ENCODE data around the gene ADGRF4. TPM values are rescaled to one million over a fixed set of nuclear protein-coding genes. Genes with fewer than 3 reads are reported as not detected.

The ADGRF4 gene
- total RNA-seq, 2 donors from 2014 or later, result not detected

GRCh38 chr6:47697925-47698324, 455 bp upstream of the ADGRF4 start:
- Mint-ChIP-seq H3K9me3 (no peaks in the 10 kb centered on the region), H3K4me1 (ENCODE audit: low read depth) (peaks cover 15% of the 10 kb centered on the region), H3K4me3 (no peak overlapping the region), H3K36me3 (ENCODE audit: insufficient read depth in 2 of 2) (no peaks in the 10 kb centered on the region), H3K27me3 (ENCODE audit: low read depth) (peaks cover 10% of the 10 kb centered on the region), H3K27ac (no peak overlapping the region)
- ATAC-seq (replicated peaks in 1 of 2), result no peak
- no peak for DNase-seq

- ATAC-seq (replicated peaks in 1 of 2), result no peak
- no peak overlapping the region for H3K27ac Mint-ChIP-seq
- H3K4me3 Mint-ChIP-seq, result no peak overlapping the region
Observed at GRCh38 chr6:47700053-47700452, 1.7 kb downstream of the ADGRF4 start.

GRCh38 chr6:47700596-47700995, 2.2 kb downstream of the ADGRF4 start:
- no peak overlapping the region for H3K4me3 Mint-ChIP-seq
- DNase-seq (no peak), ATAC-seq (replicated peaks in 1 of 2) (no peak)
- H3K4me1 Mint-ChIP-seq (ENCODE audit: low read depth), result peaks cover 15% of the 10 kb centered on the region
- H3K27me3 Mint-ChIP-seq (ENCODE audit: low read depth), result peaks cover 10% of the 10 kb centered on the region
- H3K27ac Mint-ChIP-seq, result no peak overlapping the region
- H3K36me3 Mint-ChIP-seq (ENCODE audit: insufficient read depth in 2 of 2), result no peaks in the 10 kb centered on the region
- no peaks in the 10 kb centered on the region for H3K9me3 Mint-ChIP-seq

More at GRCh38 chr6:47700053-47700452, 1.7 kb downstream of the ADGRF4 start:
- H3K4me1 Mint-ChIP-seq (ENCODE audit: low read depth), result peaks cover 15% of the 10 kb centered on the region
- no peak for DNase-seq
- peaks cover 10% of the 10 kb centered on the region for H3K27me3 Mint-ChIP-seq (ENCODE audit: low read depth)
- no peaks in the 10 kb centered on the region for H3K36me3 Mint-ChIP-seq (ENCODE audit: insufficient read depth in 2 of 2)
- no peaks in the 10 kb centered on the region for H3K9me3 Mint-ChIP-seq

DNA sequence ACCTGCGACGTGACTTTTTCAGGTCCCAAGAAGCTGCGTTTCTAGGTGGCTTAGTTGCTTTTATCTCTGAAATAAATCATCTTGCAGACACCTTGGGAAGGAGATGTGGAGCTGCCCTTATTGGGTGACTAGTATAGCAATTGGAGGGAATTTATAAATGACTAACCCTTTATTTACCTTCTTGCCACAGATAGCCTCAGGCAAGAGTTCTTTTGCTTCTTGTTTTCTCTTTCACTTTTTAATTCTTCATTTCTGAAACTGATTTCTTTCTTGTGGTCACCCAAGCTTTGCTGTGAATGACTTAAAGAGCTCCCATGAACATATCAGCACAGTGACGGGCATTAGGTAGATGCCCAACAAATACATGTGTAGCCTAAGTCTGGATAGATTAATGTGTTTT, 3.0 kb downstream of the ADGRF4 start:
- Mint-ChIP-seq H3K9me3 (no peaks in the 10 kb centered on the region), H3K4me1 (ENCODE audit: low read depth) (peaks cover 15% of the 10 kb centered on the region), H3K36me3 (ENCODE audit: insufficient read depth in 2 of 2) (no peaks in the 10 kb centered on the region), H3K27ac (no peak overlapping the region), H3K27me3 (ENCODE audit: low read depth) (peaks cover 10% of the 10 kb centered on the region), H3K4me3 (no peak overlapping the region)
- DNase-seq (no peak), ATAC-seq (replicated peaks in 1 of 2) (peak; percentile 44 to 49)

GRCh38 chr6:47709160-47709559, 10.8 kb downstream of the ADGRF4 start:
- H3K27me3 Mint-ChIP-seq (ENCODE audit: low read depth), result peaks cover 47% of the 10 kb centered on the region
- H3K36me3 Mint-ChIP-seq (ENCODE audit: insufficient read depth in 2 of 2), result no peaks in the 10 kb centered on the region
- no peaks in the 10 kb centered on the region for H3K9me3 Mint-ChIP-seq
- H3K4me1 Mint-ChIP-seq (ENCODE audit: low read depth), result no peaks in the 10 kb centered on the region
- DNase-seq (no peak), ATAC-seq (replicated peaks in 1 of 2) (no peak)
- no peak overlapping the region for H3K27ac Mint-ChIP-seq
- H3K4me3 Mint-ChIP-seq, result no peak overlapping the region

- H3K27me3 Mint-ChIP-seq (ENCODE audit: low read depth), result peaks cover 47% of the 10 kb centered on the region
- no peak for DNase-seq
- H3K36me3 Mint-ChIP-seq (ENCODE audit: insufficient read depth in 2 of 2), result no peaks in the 10 kb centered on the region
- H3K4me3 Mint-ChIP-seq, result no peak overlapping the region
- no peaks in the 10 kb centered on the region for H3K9me3 Mint-ChIP-seq
- peaks cover 9% of the 10 kb centered on the region for H3K4me1 Mint-ChIP-seq (ENCODE audit: low read depth)
- ATAC-seq (replicated peaks in 1 of 2), result no peak
- no peak overlapping the region for H3K27ac Mint-ChIP-seq
Observed at GRCh38 chr6:47710295-47710694, 11.9 kb downstream of the ADGRF4 start.

DNA sequence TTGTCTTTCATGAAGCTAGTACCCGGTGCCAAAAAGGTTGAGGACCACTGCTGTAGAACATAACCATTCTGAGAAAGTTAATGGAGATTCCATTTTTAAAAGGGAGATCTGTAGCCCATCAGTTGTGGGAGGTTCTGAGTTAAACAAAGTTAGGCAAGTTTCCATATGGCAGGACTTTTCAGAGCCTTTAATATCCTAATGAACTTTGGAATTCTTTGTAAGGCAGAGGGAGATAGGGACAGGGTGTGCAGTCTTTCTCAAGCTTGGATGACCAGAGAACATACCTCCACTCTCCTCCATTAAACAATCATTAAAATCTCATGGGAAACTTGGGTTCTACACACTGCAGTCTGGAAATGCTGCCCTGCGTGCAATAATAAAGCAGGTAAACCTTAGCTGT, 14.8 kb downstream of the ADGRF4 start:
- DNase-seq (no peak), ATAC-seq (replicated peaks in 1 of 2) (no peak)
- Mint-ChIP-seq H3K4me3 (no peak overlapping the region), H3K4me1 (ENCODE audit: low read depth) (peaks cover 21% of the 10 kb centered on the region), H3K36me3 (ENCODE audit: insufficient read depth in 2 of 2) (no peaks in the 10 kb centered on the region), H3K27me3 (ENCODE audit: low read depth) (peaks cover 33% of the 10 kb centered on the region), H3K27ac (no peak overlapping the region), H3K9me3 (no peaks in the 10 kb centered on the region)

DNA sequence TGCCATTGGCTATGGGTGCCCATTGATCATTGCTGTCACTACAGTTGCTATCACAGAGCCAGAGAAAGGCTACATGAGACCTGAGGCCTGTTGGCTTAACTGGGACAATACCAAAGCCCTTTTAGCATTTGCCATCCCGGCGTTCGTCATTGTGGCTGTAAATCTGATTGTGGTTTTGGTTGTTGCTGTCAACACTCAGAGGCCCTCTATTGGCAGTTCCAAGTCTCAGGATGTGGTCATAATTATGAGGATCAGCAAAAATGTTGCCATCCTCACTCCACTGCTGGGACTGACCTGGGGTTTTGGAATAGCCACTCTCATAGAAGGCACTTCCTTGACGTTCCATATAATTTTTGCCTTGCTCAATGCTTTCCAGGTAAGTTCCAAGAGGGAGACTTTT, 16.4 kb downstream of the ADGRF4 start:
- Mint-ChIP-seq H3K4me3 (no peak overlapping the region), H3K9me3 (peaks cover 0 to 5% of the 10 kb centered on the region in 2 donors), H3K36me3 (ENCODE audit: insufficient read depth in 2 of 2) (peaks cover 0 to 1% of the 10 kb centered on the region in 2 donors), H3K27me3 (ENCODE audit: low read depth) (peaks cover 34% of the 10 kb centered on the region), H3K4me1 (ENCODE audit: low read depth) (peaks cover 21% of the 10 kb centered on the region), H3K27ac (no peak overlapping the region)
- DNase-seq (peak; percentile 1 to 16), ATAC-seq (replicated peaks in 1 of 2) (peak in 1 of 2 donors; percentile 24)

DNA sequence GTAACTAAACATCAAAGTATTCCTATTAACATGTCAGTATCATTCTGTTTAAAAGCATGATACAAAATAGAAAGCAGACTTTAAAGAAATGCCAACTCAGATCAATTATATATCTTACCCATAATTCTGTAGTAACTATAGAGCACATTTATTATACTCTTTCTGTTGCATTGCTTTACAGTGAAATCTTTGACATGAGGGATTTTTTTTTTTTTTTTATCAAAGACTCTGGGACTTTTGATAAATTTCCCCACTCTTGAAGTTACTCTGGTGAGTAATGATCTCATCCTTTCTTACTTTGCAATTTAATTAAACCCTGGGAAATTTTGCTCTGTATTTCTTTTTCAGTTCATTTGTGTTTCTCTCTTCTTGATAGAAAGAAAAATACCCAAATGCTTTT, 17.4 kb downstream of the ADGRF4 start:
- Mint-ChIP-seq H3K4me3 (peak overlapping the region in 1 of 2 donors; percentile 53), H3K27ac (peak overlapping the region; percentile 56), H3K36me3 (ENCODE audit: insufficient read depth in 2 of 2) (peaks cover 0 to 2% of the 10 kb centered on the region in 2 donors), H3K27me3 (ENCODE audit: low read depth) (peaks cover 37% of the 10 kb centered on the region), H3K4me1 (ENCODE audit: low read depth) (peaks cover 21% of the 10 kb centered on the region), H3K9me3 (peaks cover 0 to 5% of the 10 kb centered on the region in 2 donors)
- DNase-seq, result no peak
- ATAC-seq (replicated peaks in 1 of 2), result peak; percentile 70 to 81

DNA sequence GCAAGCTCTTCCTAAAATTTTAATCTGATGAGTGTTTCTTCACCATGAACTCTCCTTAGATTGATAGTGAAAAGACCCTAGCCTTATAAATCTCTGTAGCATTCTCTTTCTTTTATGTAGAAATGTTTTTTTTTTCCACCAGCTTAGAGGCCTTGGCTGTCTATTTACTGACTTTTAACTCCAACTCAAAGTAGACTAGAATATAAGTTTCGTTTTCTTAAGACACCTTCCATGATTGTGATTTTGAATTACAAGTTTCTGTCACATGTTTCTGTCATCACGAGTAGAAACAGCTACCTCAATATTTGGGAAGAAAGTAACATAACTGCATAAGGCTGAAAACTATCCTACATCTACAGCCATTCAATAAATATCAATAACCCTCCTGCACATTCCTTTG, 17.8 kb downstream of the ADGRF4 start:
- Mint-ChIP-seq H3K4me1 (ENCODE audit: low read depth) (peaks cover 21% of the 10 kb centered on the region), H3K36me3 (ENCODE audit: insufficient read depth in 2 of 2) (peaks cover 0 to 2% of the 10 kb centered on the region in 2 donors), H3K27me3 (ENCODE audit: low read depth) (peaks cover 39% of the 10 kb centered on the region), H3K27ac (peak overlapping the region; percentile 56), H3K4me3 (peak overlapping the region in 1 of 2 donors; percentile 53), H3K9me3 (peaks cover 0 to 5% of the 10 kb centered on the region in 2 donors)
- ATAC-seq (replicated peaks in 1 of 2), result no peak
- no peak for DNase-seq

DNA sequence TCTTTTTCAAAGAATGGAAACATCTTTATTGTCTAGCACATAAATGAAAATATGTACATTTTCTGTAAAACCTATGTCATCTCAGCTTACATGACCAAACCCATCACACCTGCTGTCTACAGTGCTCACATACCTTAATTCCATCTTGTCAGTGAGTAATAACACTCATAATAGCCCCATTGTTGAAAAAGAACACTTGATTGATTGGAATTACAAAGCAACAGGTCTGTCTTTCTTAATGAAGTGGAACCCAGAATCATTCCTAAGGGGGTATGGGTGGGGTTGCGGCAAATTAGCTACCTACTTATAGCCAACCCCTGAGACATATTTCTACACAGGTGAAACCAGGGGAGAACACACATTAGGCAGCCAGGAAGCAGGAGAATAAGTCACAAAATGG, 20.2 kb downstream of the ADGRF4 start:
- Mint-ChIP-seq H3K4me1 (ENCODE audit: low read depth) (peaks cover 30% of the 10 kb centered on the region), H3K27me3 (ENCODE audit: low read depth) (peaks cover 25% of the 10 kb centered on the region)

DNA sequence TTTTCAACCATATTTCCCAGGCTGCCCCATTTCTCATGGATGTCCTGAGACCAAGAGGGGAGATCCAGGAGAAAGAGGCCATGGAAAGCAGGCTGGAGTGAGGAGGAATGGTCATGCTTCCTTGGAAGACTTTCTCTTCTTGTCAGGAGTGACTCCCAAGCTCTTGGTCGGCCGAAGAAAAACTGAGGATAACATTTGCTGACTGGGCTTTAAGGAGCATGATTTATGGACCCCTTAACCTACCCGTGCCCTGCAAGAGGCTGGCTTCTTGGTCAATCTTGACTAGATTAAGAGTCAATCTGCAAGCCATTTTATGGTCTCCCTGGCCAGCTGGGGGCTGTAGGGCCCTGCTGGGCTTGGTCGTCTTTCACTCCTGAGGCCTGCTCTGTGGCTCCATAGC, 22.8 kb downstream of the ADGRF4 start:
- no peak overlapping the region for H3K27ac Mint-ChIP-seq
- H3K9me3 Mint-ChIP-seq, result peaks cover 0 to 5% of the 10 kb centered on the region in 2 donors
- peaks cover 13% of the 10 kb centered on the region for H3K4me1 Mint-ChIP-seq (ENCODE audit: low read depth)
- no peak overlapping the region for H3K4me3 Mint-ChIP-seq
- DNase-seq (no peak), ATAC-seq (replicated peaks in 1 of 2) (no peak)
- H3K36me3 Mint-ChIP-seq (ENCODE audit: insufficient read depth in 2 of 2), result peaks cover 0 to 2% of the 10 kb centered on the region in 2 donors
- H3K27me3 Mint-ChIP-seq (ENCODE audit: low read depth), result peaks cover 25% of the 10 kb centered on the region

More for the DNA sequence above, 20.2 kb downstream of the ADGRF4 start:
- no peak overlapping the region for H3K27ac Mint-ChIP-seq
- peaks cover 0 to 2% of the 10 kb centered on the region in 2 donors for H3K36me3 Mint-ChIP-seq (ENCODE audit: insufficient read depth in 2 of 2)
- H3K9me3 Mint-ChIP-seq, result peaks cover 0 to 5% of the 10 kb centered on the region in 2 donors
- ATAC-seq (replicated peaks in 1 of 2) (no peak), DNase-seq (no peak)
- no peak overlapping the region for H3K4me3 Mint-ChIP-seq

GRCh38 chr6:47722194-47722593, 23.8 kb downstream of the ADGRF4 start:
- no peak overlapping the region for H3K27ac Mint-ChIP-seq
- H3K27me3 Mint-ChIP-seq (ENCODE audit: low read depth), result peaks cover 25% of the 10 kb centered on the region
- peaks cover 0 to 5% of the 10 kb centered on the region in 2 donors for H3K9me3 Mint-ChIP-seq
- H3K4me3 Mint-ChIP-seq, result no peak overlapping the region
- peaks cover 9% of the 10 kb centered on the region for H3K4me1 Mint-ChIP-seq (ENCODE audit: low read depth)
- ATAC-seq (replicated peaks in 1 of 2), result peak in 1 of 2 donors; percentile 25
- peaks cover 0 to 2% of the 10 kb centered on the region in 2 donors for H3K36me3 Mint-ChIP-seq (ENCODE audit: insufficient read depth in 2 of 2)
- no peak for DNase-seq

GRCh38 chr6:47724300-47724699, 25.9 kb downstream of the ADGRF4 start:
- H3K9me3 Mint-ChIP-seq, result no peaks in the 10 kb centered on the region
- H3K27me3 Mint-ChIP-seq (ENCODE audit: low read depth), result peaks cover 17% of the 10 kb centered on the region
- H3K4me3 Mint-ChIP-seq, result no peak overlapping the region
- no peak overlapping the region for H3K27ac Mint-ChIP-seq
- DNase-seq (no peak), ATAC-seq (replicated peaks in 1 of 2) (no peak)
- peaks cover 17% of the 10 kb centered on the region for H3K4me1 Mint-ChIP-seq (ENCODE audit: low read depth)
- peaks cover 0 to 2% of the 10 kb centered on the region in 2 donors for H3K36me3 Mint-ChIP-seq (ENCODE audit: insufficient read depth in 2 of 2)

Measured in activated T-cell treated with anti-CD3 and anti-CD28 coated beads, Interleukin-2, amount 50 U/mL, for 72 hours (primary cell).